H9 (cell line): ENCODE data around the gene DOCK9. TPM values are rescaled to one million over a fixed set of nuclear protein-coding genes. Genes with fewer than 3 reads are reported as not detected.

Source experiments
- DNase-seq: peaks from one replicate; pipeline ENCODE4 v3.0.0-alpha.2; 2017
- H2AFZ ChIP-seq: one replicate; pipeline ENCODE4 v1.6.1; 2013; ENCODE audit warnings: mild to moderate bottlenecking, low read length, control low read depth, moderate library complexity
- H2AK5ac ChIP-seq: 2 replicates; pipeline ENCODE4 v1.6.1; 2013; ENCODE audit warnings: low read length, control low read depth, mixed read lengths; ENCODE audit not compliant: insufficient read length
- H2BK120ac ChIP-seq: one replicate; pipeline ENCODE4 v1.6.1; 2013; ENCODE audit warnings: low read depth, mild to moderate bottlenecking, low read length, control low read depth, inconsistent platforms; ENCODE audit not compliant: poor library complexity, severe bottlenecking
- H2BK12ac ChIP-seq: 2 replicates; pipeline ENCODE4 v1.6.1; 2013; ENCODE audit warnings: low read length, control low read depth, mixed read lengths, low read depth; ENCODE audit not compliant: insufficient read length
- H2BK15ac ChIP-seq: 2 replicates; pipeline ENCODE4 v1.6.1; 2013; ENCODE audit warnings: low read depth, low read length, control low read depth
- H2BK20ac ChIP-seq: one replicate; pipeline ENCODE4 v1.6.1; 2013; ENCODE audit warnings: low read depth, mild to moderate bottlenecking, low read length, control low read depth, inconsistent platforms; ENCODE audit not compliant: poor library complexity, severe bottlenecking
- H2BK5ac ChIP-seq: 2 replicates; pipeline ENCODE4 v1.6.1; 2013; ENCODE audit warnings: low read length, control low read depth, mixed read lengths; ENCODE audit not compliant: insufficient read length
- H3K14ac ChIP-seq: 2 replicates; pipeline ENCODE4 v1.6.1; 2013; ENCODE audit warnings: low read length, control low read depth; ENCODE audit not compliant: insufficient read depth
- H3K18ac ChIP-seq: 2 replicates; pipeline ENCODE4 v1.6.1; 2013; ENCODE audit warnings: low read depth, mild to moderate bottlenecking, mixed read lengths, low read length, control low read depth; ENCODE audit not compliant: insufficient read length
- H3K23ac ChIP-seq: 2 replicates; pipeline ENCODE4 v1.6.1; 2013; ENCODE audit warnings: low read length, control low read depth, mixed read lengths, low read depth; ENCODE audit not compliant: insufficient read length
- H3K23me2 ChIP-seq: 2 replicates; pipeline ENCODE4 v1.6.1; 2013; ENCODE audit warnings: low read depth, mild to moderate bottlenecking, mixed read lengths, low read length, control low read depth; ENCODE audit not compliant: insufficient read length, poor library complexity, severe bottlenecking
- H3K27ac ChIP-seq: 2 replicates; pipeline ENCODE4 v1.5.1; 2013; ENCODE audit warnings: low read length, control low read depth, mixed read lengths, low read depth; ENCODE audit not compliant: insufficient read length
- H3K27me3 ChIP-seq: 2 replicates; pipeline ENCODE4 v1.6.1; 2013; ENCODE audit warnings: low read length, control low read depth, inconsistent platforms; ENCODE audit not compliant: insufficient read depth
- H3K4ac ChIP-seq: 2 replicates; pipeline ENCODE4 v1.6.1; 2013; ENCODE audit warnings: low read depth, mild to moderate bottlenecking, control low read depth, inconsistent platforms, low read length, moderate library complexity
- H3K4me1 ChIP-seq: 2 replicates; pipeline ENCODE4 v1.6.1; 2013; ENCODE audit warnings: low read length, control low read depth, inconsistent platforms; ENCODE audit not compliant: insufficient read depth
- H3K4me2 ChIP-seq: 2 replicates; pipeline ENCODE4 v1.6.1; 2013; ENCODE audit warnings: low read length, control low read depth, mixed read lengths; ENCODE audit not compliant: insufficient read length, insufficient read depth
- H3K56ac ChIP-seq: 2 replicates; pipeline ENCODE4 v1.6.1; 2013; ENCODE audit warnings: low read depth, mild to moderate bottlenecking, mixed read lengths, low read length, control low read depth; ENCODE audit not compliant: insufficient read length
- H3K79me1 ChIP-seq: 2 replicates; pipeline ENCODE4 v1.6.1; 2013; ENCODE audit warnings: low read depth, mild to moderate bottlenecking, moderate library complexity, low read length, control low read depth, inconsistent platforms; ENCODE audit not compliant: insufficient read depth, poor library complexity, severe bottlenecking
- H3K79me2 ChIP-seq: 2 replicates; pipeline ENCODE4 v1.6.1; 2013; ENCODE audit warnings: low read length, control low read depth, inconsistent platforms; ENCODE audit not compliant: insufficient read depth
- H3K9ac ChIP-seq: 2 replicates; pipeline ENCODE4 v1.6.1; 2013; ENCODE audit warnings: low read length, control low read depth, mixed read lengths; ENCODE audit not compliant: insufficient read length; ENCODE audit errors: extremely low read depth
- H3K9me3 ChIP-seq: one replicate; pipeline ENCODE4 v1.6.1; 2013; ENCODE audit warnings: low read depth, low read length, inconsistent platforms; ENCODE audit not compliant: control insufficient read depth
- H3T11ph ChIP-seq: one replicate; pipeline ENCODE4 v1.6.1; 2013; ENCODE audit warnings: mild to moderate bottlenecking, low read length, control low read depth, inconsistent platforms
- H4K20me1 ChIP-seq: one replicate; pipeline ENCODE4 v1.6.1; 2013; ENCODE audit not compliant: control insufficient read depth, insufficient read length, insufficient read depth
- H4K5ac ChIP-seq: 2 replicates; pipeline ENCODE4 v1.6.1; 2013; ENCODE audit warnings: low read depth, mild to moderate bottlenecking, mixed read lengths, low read length, control low read depth; ENCODE audit not compliant: insufficient read length
- H4K8ac ChIP-seq: replicated peaks from 2 replicates; pipeline ENCODE4 v1.6.1; 2013; ENCODE audit warnings: low read length, control low read depth, mixed read lengths, low read depth; ENCODE audit not compliant: insufficient read length
- H4K91ac ChIP-seq: 2 replicates; pipeline ENCODE4 v1.6.1; 2013; ENCODE audit warnings: low read depth, mild to moderate bottlenecking, moderate library complexity, mixed read lengths, low read length, control low read depth; ENCODE audit not compliant: insufficient read length
- H3K27ac Mint-ChIP-seq, 3 experiments: 2 replicates in 2 of 3; 3 replicates in 1 of 3; pipeline ENCODE4 v1.8.0; 2020 to 2021; ENCODE audit warnings: mixed read lengths in 3 of 3, mild to moderate bottlenecking in 1 of 3, moderate library complexity in 1 of 3
- H3K27me3 Mint-ChIP-seq: 2 replicates; pipeline ENCODE4 v1.8.0; 2021; ENCODE audit warnings: low read depth, mild to moderate bottlenecking, moderate library complexity, mixed read lengths
- H3K36me3 Mint-ChIP-seq, 3 experiments: 2 replicates in 2 of 3; 3 replicates in 1 of 3; pipeline ENCODE4 v1.8.0; 2020 to 2021; ENCODE audit warnings: low read depth in 3 of 3, mixed read lengths in 3 of 3; ENCODE audit not compliant: insufficient read depth in 1 of 3
- H3K4me1 Mint-ChIP-seq, 2 experiments: 2 replicates each; pipeline ENCODE4 v1.8.0; 2020; ENCODE audit warnings: mixed read lengths in 2 of 2
- H3K4me3 Mint-ChIP-seq, 2 experiments: 2 replicates in 1 of 2; 3 replicates in 1 of 2; pipeline ENCODE4 v1.8.0; 2020 to 2021; ENCODE audit warnings: mild to moderate bottlenecking in 2 of 2, mixed read lengths in 2 of 2, moderate library complexity in 1 of 2
- H3K9me3 Mint-ChIP-seq, 2 experiments: 2 replicates in 1 of 2; 3 replicates in 1 of 2; pipeline ENCODE4 v1.8.0; 2020; ENCODE audit warnings: mild to moderate bottlenecking in 2 of 2, mixed read lengths in 2 of 2, moderate library complexity in 1 of 2
- CTCF ChIP-seq: fragments of 200-600 bp; sonication (generic); conservative IDR thresholded peaks from 3 replicates; pipeline ENCODE4 v1.8.0; 2021; ENCODE audit warnings: antibody characterized with exemption, mild to moderate bottlenecking
- WGBS: extraction: QIAGEN DNeasy Blood & Tissue Kit; methylation state at CpG from one replicate; pipeline ENCODE4 v1.1.7; 2013; ENCODE audit warnings: missing lambda C conversion rate, low lambda C conversion rate, mixed read lengths; ENCODE audit not compliant: insufficient read length; ENCODE audit errors: extremely low coverage; 5-methylcytosine and 5-hydroxymethylcytosine counted together
- total RNA-seq: library from RNA; stranded (reverse); gene quantifications from 2 replicates; pipeline ENCODE4 v1.2.1, GENCODE V29; 2021

The DOCK9 gene
- total RNA-seq, 1 experiment from 2014 or later, result 23.0 TPM

GRCh38 chr13:98774776-98775175 lies 203.1 kb downstream of the DOCK9 start:
- Histone ChIP-seq H3K27me3 (no peaks in the 10 kb centered on the region), H3K9ac (no peak overlapping the region), H4K20me1 (no peaks in the 10 kb centered on the region), H2BK20ac (no peak overlapping the region), H2BK5ac (no peak overlapping the region), H4K91ac (no peak overlapping the region), H3K4me2 (no peak overlapping the region), H2AFZ (no peak overlapping the region), H3K23ac (no peak overlapping the region), H2AK5ac (no peak overlapping the region), H3K79me1 (no peaks in the 10 kb centered on the region), H4K5ac (no peak overlapping the region), H3K14ac (no peak overlapping the region; the same call in 1 of the 2 replicates), H2BK12ac (no peak overlapping the region), H2BK15ac (no peak overlapping the region), H3K18ac (no peak overlapping the region), H3K79me2 (no peaks in the 10 kb centered on the region), H2BK120ac (no peak overlapping the region), H3K27ac (no peak overlapping the region), H3T11ph (no peak overlapping the region), H3K4me1 (no peaks in the 10 kb centered on the region; the same call in 1 of the 2 replicates), H4K8ac (no peak overlapping the region), H3K56ac (no peak overlapping the region), H3K23me2 (no peaks in the 10 kb centered on the region), H3K9me3 (no peaks in the 10 kb centered on the region), H3K4ac (no peak overlapping the region)
- no peaks in the 10 kb centered on the region; the same call in 1 of the 2 replicates for H3K27me3 Mint-ChIP-seq
- no peak for TF ChIP-seq CTCF
- no CpG with 5 or more reads among the region's 9 CpGs for WGBS
- no peak overlapping the region for H3K4me3 Mint-ChIP-seq
- no peaks in the 10 kb centered on the region for H3K36me3 Mint-ChIP-seq
- no peak for DNase-seq
- H3K27ac Mint-ChIP-seq, result no peak overlapping the region
- peaks cover 9 to 10% of the 10 kb centered on the region in 2 experiments for H3K4me1 Mint-ChIP-seq
- H3K9me3 Mint-ChIP-seq, result no peaks in the 10 kb centered on the region
